ENCODE data around the gene ZNF436.
A peak's percentile ranks its signal among the peaks of the same experiment; 100 is the strongest.

The ZNF436 gene

DNA sequence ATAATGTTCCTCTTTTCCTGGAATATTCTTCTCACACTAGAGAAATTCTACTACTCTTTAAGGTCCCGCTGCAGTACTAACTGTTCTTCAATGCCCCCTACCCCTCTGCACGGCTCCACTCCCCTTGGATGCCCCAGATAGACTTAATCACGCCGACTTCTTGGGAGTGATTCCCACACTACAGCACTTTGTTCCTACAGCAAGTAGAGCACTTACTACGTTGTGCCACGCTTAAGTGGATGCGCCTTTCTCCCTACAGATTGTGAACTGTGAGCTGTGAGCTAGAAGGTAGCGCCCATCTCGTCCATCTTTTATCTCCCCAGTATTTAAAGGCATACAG is 2.2 kb downstream of the ZNF436 start:
- FAIRE-seq = no peak
- no peak for DNase-seq (ENCODE audit: low spot score)

- FAIRE-seq (no peak), DNase-seq (ENCODE audit: low spot score) (no peak)
Measured at GRCh38 chr1:23366598-23366997, 3.0 kb downstream of the ZNF436 start.

DNA sequence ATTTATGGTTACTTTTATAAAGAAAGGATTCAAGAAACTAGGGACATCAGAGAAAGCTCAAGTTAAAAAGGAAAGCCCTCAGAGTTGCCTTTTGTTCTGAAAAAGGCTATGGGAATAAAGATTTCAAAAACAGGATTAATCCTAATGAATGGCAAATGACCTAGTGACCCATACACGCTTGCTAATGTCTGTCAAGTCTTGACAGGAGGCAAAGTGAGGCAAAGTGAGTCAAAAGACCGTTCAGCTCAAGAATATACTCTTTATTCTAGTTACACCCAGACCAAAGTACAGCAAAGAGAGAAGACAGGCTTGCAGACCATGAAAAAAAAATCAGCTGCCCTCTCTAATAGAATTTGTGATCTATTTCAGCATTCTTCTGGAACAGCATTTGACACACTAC is 3.5 kb downstream of the ZNF436 start:
- FAIRE-seq = no peak
- DNase-seq (ENCODE audit: low spot score) = no peak

GRCh38 chr1:23362218-23362713 is 7.4 kb downstream of the ZNF436 start:
- no peak for DNase-seq (ENCODE audit: low spot score)
- FAIRE-seq = no peak

DNA sequence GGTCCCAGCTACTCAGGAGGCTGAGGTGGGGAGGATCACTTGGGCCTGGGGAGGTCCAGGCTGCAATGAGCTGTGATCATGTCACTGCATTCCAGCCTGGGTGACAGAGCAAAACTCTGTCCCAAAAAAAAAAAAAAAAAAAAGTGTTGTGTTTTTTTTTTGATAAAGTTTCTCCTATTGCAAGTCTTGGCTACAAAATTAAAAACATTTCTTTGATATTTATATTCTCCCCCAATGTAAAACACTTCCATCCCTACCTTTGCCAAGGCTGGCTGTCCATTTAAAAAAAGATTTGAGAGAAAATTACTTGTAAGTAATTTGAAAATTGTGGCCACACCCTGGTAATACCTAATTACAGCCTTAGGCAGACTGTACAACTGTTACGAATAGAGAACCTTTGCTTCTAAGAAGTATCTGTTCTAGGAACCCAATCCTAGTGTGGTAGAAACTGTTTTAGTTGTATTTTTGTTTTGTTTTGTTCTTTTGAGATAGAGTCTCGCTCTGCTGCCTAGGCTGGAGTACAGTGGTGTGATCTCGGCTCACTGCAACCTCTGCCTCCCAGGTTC is 11.2 kb downstream of the ZNF436 start:
- no peak for FAIRE-seq
- DNase-seq (ENCODE audit: low spot score) = no peak

- DNase-seq (ENCODE audit: low spot score) (no peak), FAIRE-seq (no peak)
Measured at GRCh38 chr1:23357138-23357908, 12.3 kb downstream of the ZNF436 start.

- DNase-seq (ENCODE audit: low spot score) (no peak), FAIRE-seq (no peak)
Measured at GRCh38 chr1:23356471-23357137, 13.0 kb downstream of the ZNF436 start.

- FAIRE-seq (no peak), DNase-seq (ENCODE audit: low spot score) (no peak)
Measured at GRCh38 chr1:23354245-23354644, 15.4 kb downstream of the ZNF436 start.

DNA sequence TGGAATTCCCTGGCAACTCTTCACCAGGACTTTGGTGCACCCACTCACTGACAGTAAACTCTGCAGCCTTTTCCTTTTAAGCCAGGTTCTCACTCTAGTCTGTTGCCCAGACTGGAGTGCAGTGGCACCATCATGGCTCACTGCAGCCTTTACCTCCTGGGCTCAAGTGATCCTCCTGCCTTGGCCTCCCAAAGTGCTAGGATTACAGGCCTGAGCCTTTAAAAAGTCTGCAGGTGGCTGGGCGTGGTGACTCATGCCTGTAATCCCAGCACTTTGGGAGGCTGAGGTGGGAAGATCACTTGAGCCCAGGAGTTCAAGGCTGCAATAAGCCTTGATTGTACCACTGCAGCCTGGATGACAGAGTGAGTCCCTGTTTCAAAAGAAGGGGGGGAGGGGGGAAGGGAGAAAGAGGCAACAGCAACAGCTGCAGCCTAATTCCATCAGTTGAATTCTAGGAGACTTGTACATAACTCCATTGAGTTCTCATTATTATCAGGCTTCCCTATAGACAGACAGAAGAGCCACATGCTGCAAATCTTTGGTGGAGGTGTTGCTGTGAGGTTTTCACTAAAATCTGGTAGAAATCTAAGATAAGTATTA is 17.4 kb downstream of the ZNF436 start:
- no peak for FAIRE-seq

GRCh38 chr1:23345920-23346319 is 23.7 kb downstream of the ZNF436 start:
- no peak for FAIRE-seq
- DNase-seq (ENCODE audit: low spot score) = no peak

More for the DNA sequence above, 17.4 kb downstream of the ZNF436 start:
- DNase-seq (ENCODE audit: low spot score) = no peak

- FAIRE-seq = no peak
- DNase-seq (ENCODE audit: low spot score) = peak; percentile 40
Measured at GRCh38 chr1:23344987-23345472, 24.6 kb downstream of the ZNF436 start.

GRCh38 chr1:23344111-23344986 is 25.3 kb downstream of the ZNF436 start, which contains the start of gene HNRNPR:
TSS of gene HNRNPR (minus strand) at chr1:23344284. CDS start at chr1:23341008, 3,276 bp downstream.
- DNase-seq (ENCODE audit: low spot score) = peak; percentile 100
- FAIRE-seq = peak; percentile 91

DNA sequence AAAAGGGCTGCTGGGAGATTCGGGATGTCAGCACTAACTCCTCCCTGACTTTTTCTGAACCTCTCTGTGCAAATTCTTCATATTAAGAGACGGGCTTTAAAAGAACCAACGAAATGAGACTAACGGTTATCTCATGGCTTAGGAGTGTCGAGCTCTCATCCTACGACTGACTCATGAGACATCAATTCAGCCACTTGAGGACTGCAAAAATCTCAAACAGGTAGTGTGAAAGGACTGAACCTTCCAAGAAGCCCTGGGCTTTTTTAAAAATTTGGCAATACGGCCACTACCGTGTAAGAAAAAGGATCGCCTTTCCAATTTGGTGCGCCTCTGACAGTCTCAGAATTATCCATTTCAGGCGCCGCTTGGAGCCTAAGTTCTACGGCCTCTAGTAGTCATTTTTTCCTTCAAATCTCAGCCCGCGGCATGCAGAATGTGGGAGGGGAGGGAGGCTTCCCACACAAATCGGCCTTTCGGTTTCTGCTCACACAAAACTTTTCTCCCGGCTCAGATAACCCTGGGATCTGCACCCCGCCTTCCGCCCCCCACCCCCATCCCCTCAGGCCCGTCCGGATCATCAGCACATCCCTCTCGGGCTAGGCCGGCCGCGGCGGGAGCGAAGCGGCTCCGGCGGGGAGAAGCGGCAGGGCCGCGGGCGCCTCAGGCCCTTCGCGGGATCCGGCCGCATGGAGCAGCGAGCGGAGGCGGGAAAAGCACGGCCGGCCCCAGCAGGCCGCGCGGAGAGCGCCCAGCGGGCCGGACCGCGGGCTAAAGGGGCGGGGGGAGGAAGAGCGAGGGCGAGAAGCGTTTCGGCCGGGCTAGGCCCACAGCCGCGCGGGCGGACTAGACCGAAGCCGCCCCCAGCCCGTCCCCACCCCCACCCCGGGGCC is 26.2 kb downstream of the ZNF436 start:
- FAIRE-seq = peak; percentile 80
- DNase-seq (ENCODE audit: low spot score) = peak; percentile 86

DNA sequence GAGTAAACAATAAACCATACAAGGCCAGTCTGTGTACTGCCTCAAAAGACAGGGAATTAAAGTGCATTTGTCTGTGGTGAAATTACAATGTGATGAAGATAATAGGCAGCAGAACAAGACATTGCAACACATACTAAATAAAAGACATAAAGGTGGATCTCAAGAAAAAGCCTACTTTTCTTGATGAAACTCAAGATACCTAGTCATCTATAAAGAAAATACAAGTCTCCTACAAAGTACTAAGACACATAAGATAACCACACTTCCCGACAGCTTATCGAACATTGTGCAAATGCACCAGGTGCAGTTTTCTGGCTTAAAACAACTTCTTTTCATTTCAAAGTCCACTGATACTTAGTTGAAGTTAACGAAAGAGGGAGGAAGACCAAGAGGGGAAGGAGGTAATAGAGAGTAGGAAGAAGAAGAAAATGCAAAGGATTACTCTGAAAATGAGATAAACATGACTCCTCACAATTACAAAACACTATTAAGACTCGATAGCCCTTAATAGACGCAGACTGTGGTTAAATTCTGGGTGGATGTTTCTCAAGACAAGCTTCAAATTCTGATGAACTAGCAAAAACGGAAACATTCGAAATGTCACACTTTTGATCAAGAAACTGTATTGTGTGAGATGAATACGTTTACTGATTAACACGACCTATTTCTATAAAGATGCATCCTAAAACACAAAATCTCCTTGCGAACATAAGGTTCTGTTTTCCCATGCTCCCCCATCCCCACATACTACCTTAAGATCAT is 27.5 kb downstream of the ZNF436 start:
- FAIRE-seq = no peak

DNA sequence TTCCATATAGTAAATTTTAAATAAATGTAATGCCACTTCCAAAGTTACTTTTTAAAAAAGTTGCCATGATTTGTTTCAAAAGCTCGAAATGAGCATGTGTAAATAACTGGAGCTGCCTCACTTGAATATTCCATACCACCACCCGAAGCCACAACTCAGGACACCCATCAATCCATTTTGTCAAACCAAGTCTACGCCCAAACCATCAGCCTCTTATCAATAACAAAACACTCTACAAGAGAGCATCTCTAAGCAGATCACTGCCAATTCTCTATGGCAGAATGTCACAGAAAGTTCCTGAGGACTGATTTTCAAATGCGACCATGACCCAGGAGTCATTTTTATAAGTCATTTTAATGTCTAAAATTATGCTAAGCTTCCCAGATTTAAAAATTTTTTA is 30.0 kb downstream of the ZNF436 start:
- FAIRE-seq (no peak), DNase-seq (ENCODE audit: low spot score) (no peak)

More for the DNA sequence above, 27.5 kb downstream of the ZNF436 start:
- no peak for DNase-seq (ENCODE audit: low spot score)

DNA sequence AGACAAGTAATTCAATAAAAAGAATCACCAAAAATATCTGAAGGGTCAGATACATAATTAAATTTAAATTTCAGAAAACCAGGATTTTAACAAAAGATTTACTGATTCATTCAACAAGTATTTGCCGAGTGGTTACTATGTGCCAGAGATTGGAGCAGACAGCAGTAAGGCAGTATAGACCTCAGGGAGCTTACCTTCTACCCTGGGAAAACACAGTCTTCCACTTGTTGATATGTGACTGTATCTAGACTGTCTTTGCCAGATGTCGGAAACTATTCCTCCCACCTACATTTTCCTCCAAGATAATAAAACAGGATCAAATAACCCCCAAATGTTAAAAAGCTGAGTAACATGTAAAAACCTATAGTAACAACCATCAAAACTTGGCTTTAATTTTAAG is 31.8 kb downstream of the ZNF436 start:
- DNase-seq (ENCODE audit: low spot score) = no peak
- no peak for FAIRE-seq

GRCh38 chr1:23331713-23332112 is 37.9 kb downstream of the ZNF436 start:
- FAIRE-seq = no peak
- no peak for DNase-seq (ENCODE audit: low spot score)

DNA sequence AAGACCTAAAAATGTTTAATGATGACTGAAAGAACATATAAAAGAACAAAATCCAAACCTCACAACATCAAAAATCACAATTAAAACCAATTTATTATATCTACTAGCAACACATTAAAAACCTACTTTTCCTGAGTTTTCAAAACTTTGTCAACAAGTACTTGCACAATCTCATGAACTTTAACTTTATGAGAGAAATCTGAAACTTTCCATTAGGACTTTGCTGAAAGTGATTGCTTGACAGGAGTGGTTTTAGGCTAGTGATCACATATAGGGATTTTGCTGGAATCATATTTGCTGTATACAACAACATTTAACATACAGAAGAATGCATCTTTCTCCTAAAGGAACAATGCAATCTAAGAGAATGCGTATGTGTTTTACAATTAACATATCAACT is 38.8 kb downstream of the ZNF436 start:
- DNase-seq (ENCODE audit: low spot score) (no peak), FAIRE-seq (no peak)

GRCh38 chr1:23325393-23325792 is 44.2 kb downstream of the ZNF436 start:
- FAIRE-seq = no peak
- no peak for DNase-seq (ENCODE audit: low spot score)

All from RCC 7860 (cell line).